Prostate gland (tissue), 2 donors: ENCODE results near the gene RNASEH2B. TPM values are rescaled to one million over a fixed set of nuclear protein-coding genes. Genes with fewer than 3 reads are reported as not detected.

ENCODE experiments used
- DNase-seq: peaks from one replicate; pipeline ENCODE4 v3.0.0-alpha.2; 2019; ENCODE audit warnings: low spot score
- H3K27ac ChIP-seq, 2 donors: fragments of 200-600 bp; sonication (generic); 2 replicates each; pipeline ENCODE4 v1.5.1; 2017 to 2019
- H3K27me3 ChIP-seq: fragments of 200-600 bp; sonication (generic); replicated peaks from 2 replicates; pipeline ENCODE4 v1.5.1; 2019; ENCODE audit not compliant: insufficient read depth
- H3K36me3 ChIP-seq, 2 donors: fragments of 200-600 bp; sonication (generic); 1 replicate in 1 of 2; 2 replicates in 1 of 2; pipeline versions ENCODE4 v1.5.1 to v1.8.1; 2017 to 2019
- H3K4me1 ChIP-seq: fragments of 200-600 bp; sonication (generic); replicated peaks from 2 replicates; pipeline ENCODE4 v1.5.1; 2019
- H3K4me3 ChIP-seq, 2 donors: fragments of 200-600 bp; sonication (generic); 2 replicates each; pipeline ENCODE4 v1.5.1; 2017 to 2019
- H3K9me3 ChIP-seq: fragments of 200-600 bp; sonication (generic); 2 replicates; pipeline ENCODE4 v1.5.1; 2017
- POLR2A ChIP-seq: fragments of 450-650 bp; IDR thresholded peaks from one replicate; pipeline ENCODE4 v1.6.1; 2016; ENCODE audit warnings: antibody characterized with exemption, mild to moderate bottlenecking
- POLR2AphosphoS5 ChIP-seq: sonication (generic); formaldehyde crosslinking; IDR thresholded peaks from one replicate; pipeline ENCODE4 v1.6.1; 2017; ENCODE audit warnings: antibody characterized with exemption
- WGBS: methylation state at CpG from one replicate; pipeline ENCODE4 v1.1.5; 2018; 5-methylcytosine and 5-hydroxymethylcytosine counted together
- intact Hi-C: fragments of 100-400 bp; cut with DNase I; formaldehyde crosslinking; loops from one replicate; pipeline ENCODE4 v1.14.2; 2022
- total RNA-seq, 2 donors: library from RNA; depleted of rRNA; stranded (reverse); fragments of >200 nt; gene quantifications; one replicate each; pipeline ENCODE4 v1.1.0, GENCODE V29; 2016
- TF ChIP-seq, protein P1 (sequence below), 4 experiments: fragments of 200-600 bp in 2 of 4; fragments of 450-650 bp in 2 of 4; sonication (generic) in 2 of 4; IDR thresholded peaks; 1 replicate in 3 of 4; 2 replicates in 1 of 4; pipeline ENCODE4 v1.5.1; 2016 to 2019; ENCODE audit warnings: antibody characterized with exemption in 4 of 4, mild to moderate bottlenecking in 2 of 4, moderate library complexity in 2 of 4

The RNASEH2B gene
- total RNA-seq, 2 donors from 2014 or later, result 34.1 to 54.9 TPM

DNA sequence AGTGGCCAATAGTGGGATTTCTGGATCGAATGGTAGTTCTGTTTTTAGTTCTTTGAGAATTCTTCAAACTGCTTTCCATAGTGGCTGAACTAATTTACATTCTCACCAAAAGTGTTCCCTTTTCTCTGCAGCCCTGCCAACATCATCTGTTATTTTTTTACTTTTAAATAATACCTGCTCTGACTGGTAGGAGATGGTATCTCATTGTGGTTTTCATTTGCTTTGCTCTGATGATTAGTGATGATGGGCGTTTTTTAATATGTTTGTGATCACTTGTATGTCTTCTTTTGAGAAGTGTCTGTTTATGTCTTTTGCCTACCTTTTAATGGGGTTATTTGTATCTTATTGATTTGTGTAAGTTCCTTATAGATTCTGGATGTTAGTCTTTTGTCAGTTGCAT, 48.0 kb downstream of the RNASEH2B start:
- no peak overlapping the region for H3K27ac ChIP-seq
- 74% methylated on average over 2 of the region's 2 CpGs for WGBS
- TF ChIP-seq POLR2AphosphoS5, result no peak
- TF ChIP-seq, protein P1, sequence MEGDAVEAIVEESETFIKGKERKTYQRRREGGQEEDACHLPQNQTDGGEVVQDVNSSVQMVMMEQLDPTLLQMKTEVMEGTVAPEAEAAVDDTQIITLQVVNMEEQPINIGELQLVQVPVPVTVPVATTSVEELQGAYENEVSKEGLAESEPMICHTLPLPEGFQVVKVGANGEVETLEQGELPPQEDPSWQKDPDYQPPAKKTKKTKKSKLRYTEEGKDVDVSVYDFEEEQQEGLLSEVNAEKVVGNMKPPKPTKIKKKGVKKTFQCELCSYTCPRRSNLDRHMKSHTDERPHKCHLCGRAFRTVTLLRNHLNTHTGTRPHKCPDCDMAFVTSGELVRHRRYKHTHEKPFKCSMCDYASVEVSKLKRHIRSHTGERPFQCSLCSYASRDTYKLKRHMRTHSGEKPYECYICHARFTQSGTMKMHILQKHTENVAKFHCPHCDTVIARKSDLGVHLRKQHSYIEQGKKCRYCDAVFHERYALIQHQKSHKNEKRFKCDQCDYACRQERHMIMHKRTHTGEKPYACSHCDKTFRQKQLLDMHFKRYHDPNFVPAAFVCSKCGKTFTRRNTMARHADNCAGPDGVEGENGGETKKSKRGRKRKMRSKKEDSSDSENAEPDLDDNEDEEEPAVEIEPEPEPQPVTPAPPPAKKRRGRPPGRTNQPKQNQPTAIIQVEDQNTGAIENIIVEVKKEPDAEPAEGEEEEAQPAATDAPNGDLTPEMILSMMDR (IDR thresholded peaks at IDR 0.05), result no peak
- no peak for TF ChIP-seq POLR2A

DNA sequence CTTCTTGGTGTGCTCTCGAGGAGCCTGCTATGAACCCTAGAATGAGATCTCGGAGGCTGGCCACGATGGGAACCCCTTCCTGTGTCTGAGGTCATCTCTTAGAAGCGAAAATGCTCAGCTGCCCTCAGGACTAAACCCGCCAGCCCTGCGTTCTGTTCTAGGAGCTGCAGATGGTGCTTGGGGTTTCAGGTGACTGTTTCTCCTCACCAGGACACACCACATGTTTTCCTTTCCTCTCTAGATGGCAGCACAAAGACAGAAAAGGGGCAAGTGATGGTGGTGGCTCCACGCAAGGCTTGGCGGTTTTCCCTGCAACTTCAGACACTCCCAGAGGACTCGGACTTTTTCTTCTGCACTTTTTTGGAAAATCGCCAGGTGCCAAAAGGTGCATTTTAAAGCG, 60.1 kb downstream of the RNASEH2B start:
- 57% methylated on average over 11 of the region's 11 CpGs for WGBS
- H3K27ac ChIP-seq, result no peak overlapping the region
- TF ChIP-seq, protein P1 (IDR thresholded peaks at IDR 0.05), result peak in 2 of 4 experiments; percentile 10 to 18
- TF ChIP-seq POLR2AphosphoS5 (no peak), POLR2A (no peak)
- no peaks in the 10 kb centered on the region for H3K27me3 ChIP-seq
- H3K9me3 ChIP-seq, result no peaks in the 10 kb centered on the region
- no peaks in the 10 kb centered on the region for H3K36me3 ChIP-seq
- DNase-seq, result no peak
- no peak overlapping the region for H3K4me3 ChIP-seq
- H3K4me1 ChIP-seq, result no peaks in the 10 kb centered on the region
- intact Hi-C loops, result no loop called here

More for the DNA sequence above, 48.0 kb downstream of the RNASEH2B start:
- no peak overlapping the region for H3K4me3 ChIP-seq
- intact Hi-C loops, result no loop called here
- H3K27me3 ChIP-seq, result no peaks in the 10 kb centered on the region
- no peaks in the 10 kb centered on the region for H3K9me3 ChIP-seq
- H3K36me3 ChIP-seq, result peaks cover 0 to 4% of the 10 kb centered on the region in 2 donors
- no peak for DNase-seq
- no peaks in the 10 kb centered on the region for H3K4me1 ChIP-seq

DNA sequence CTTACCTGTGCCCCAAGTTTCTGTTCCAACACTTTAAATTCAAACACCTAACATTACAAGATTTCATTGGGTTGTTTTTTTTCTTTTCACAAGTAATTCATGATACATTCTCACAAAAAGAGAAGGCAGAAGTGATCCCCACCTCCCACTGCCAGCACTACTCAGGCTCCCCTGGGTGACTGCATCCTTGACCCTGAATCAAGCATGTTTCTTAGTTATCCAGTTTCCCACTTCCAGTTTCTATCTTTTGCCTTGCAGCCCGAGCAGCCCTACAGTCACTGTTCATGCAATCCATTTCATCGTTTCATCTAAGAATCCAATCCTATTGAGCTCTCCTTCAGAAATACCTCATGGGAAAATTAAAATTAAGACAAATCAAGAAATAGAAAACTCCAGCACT, 61.4 kb downstream of the RNASEH2B start:
- Histone ChIP-seq H3K4me3 (no peak overlapping the region), H3K27me3 (no peaks in the 10 kb centered on the region), H3K36me3 (no peaks in the 10 kb centered on the region), H3K4me1 (no peaks in the 10 kb centered on the region), H3K27ac (no peak overlapping the region), H3K9me3 (no peaks in the 10 kb centered on the region)
- TF ChIP-seq POLR2AphosphoS5 (no peak), POLR2A (no peak)
- TF ChIP-seq, protein P1 (IDR thresholded peaks at IDR 0.05), result no peak
- WGBS, result 88% methylated on average over 2 of the region's 2 CpGs
- intact Hi-C loops, result no loop called here
- no peak for DNase-seq

DNA sequence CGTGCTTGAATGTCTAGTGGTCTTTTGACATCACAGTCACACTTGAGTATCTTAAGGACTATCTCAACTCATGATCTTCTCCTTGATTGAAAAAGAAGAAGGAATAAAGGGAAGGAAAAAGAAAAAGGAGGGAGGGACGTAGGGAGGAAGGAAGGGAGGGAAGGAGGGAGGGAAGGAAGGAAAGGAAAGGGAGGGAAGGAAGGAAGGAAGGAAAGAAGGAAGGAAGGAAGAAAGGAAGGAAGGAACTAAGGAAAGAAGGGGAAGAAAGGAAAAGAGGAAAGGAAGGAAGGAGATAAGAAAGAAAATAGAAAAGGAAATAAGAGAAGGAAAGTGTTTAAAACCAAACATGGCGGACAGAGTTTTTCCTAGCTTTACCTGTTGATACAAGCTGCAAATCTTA, 64.7 kb downstream of the RNASEH2B start:
- no peaks in the 10 kb centered on the region for H3K4me1 ChIP-seq
- H3K27ac ChIP-seq, result no peak overlapping the region
- H3K9me3 ChIP-seq, result no peaks in the 10 kb centered on the region
- no peaks in the 10 kb centered on the region for H3K36me3 ChIP-seq
- no peak for DNase-seq
- intact Hi-C loops, result no loop called here
- H3K4me3 ChIP-seq, result no peak overlapping the region
- WGBS, result 96% methylated on average over 3 of the region's 3 CpGs
- TF ChIP-seq, protein P1 (IDR thresholded peaks at IDR 0.05), result no peak
- TF ChIP-seq POLR2AphosphoS5 (no peak), POLR2A (no peak)
- H3K27me3 ChIP-seq, result no peaks in the 10 kb centered on the region

DNA sequence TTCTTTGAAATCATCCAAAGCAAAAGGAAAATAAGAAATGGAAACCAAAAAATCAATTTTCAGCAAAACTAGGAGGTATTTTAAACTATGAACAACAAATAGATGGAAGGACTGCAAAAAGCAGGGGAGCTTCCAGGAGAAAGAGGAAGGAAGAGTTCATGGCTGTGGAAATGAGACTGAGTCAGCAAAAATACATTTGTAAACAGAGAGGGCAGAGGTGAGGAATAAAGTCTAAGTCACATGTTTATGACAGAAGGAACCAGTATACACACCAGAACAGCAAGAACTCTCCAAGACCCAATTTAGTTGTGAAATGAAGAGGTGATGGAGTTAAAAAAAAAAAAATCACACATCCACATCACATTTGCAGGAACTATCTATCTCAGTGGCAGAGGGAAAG, 69.6 kb downstream of the RNASEH2B start:
- H3K9me3 ChIP-seq, result no peaks in the 10 kb centered on the region
- DNase-seq, result no peak
- no peaks in the 10 kb centered on the region for H3K36me3 ChIP-seq
- no peak overlapping the region for H3K4me3 ChIP-seq
- TF ChIP-seq, protein P1 (IDR thresholded peaks at IDR 0.05), result no peak
- TF ChIP-seq POLR2AphosphoS5 (no peak), POLR2A (no peak)
- no peaks in the 10 kb centered on the region for H3K27me3 ChIP-seq
- H3K27ac ChIP-seq, result no peak overlapping the region
- intact Hi-C loops, result no loop called here
- H3K4me1 ChIP-seq, result no peaks in the 10 kb centered on the region
